Upper lobe of left lung (tissue), 6 donors: Measurements from ENCODE around the gene CPVL. TPM values are rescaled to one million over a fixed set of nuclear protein-coding genes. Genes with fewer than 3 reads are reported as not detected.

Source experiments
- ATAC-seq, 2 donors: fragments of 200-7000 bp; cut with Tn5 transposase; one replicate each; pipeline ENCODE4 v1.9.1; 2022; ENCODE audit warnings: mild to moderate bottlenecking in 2 of 2, moderate library complexity in 2 of 2; ENCODE audit not compliant: low FRiP score in 2 of 2
- DNase-seq, 2 donors: peaks; one replicate each; pipeline ENCODE4 v3.0.0-alpha.2; 2019 to 2020
- H3K27ac ChIP-seq, 4 donors: fragments of 200-600 bp; sonication (generic); one replicate each; pipeline ENCODE4 v1.5.1; 2016 to 2019
- H3K27me3 ChIP-seq, 4 donors: fragments of 200-600 bp; sonication (generic); one replicate each; pipeline ENCODE4 v1.5.1; 2017 to 2019
- H3K36me3 ChIP-seq, 4 donors: fragments of 200-600 bp; sonication (generic); one replicate each; pipeline ENCODE4 v1.5.1; 2016 to 2019
- H3K4me1 ChIP-seq, 4 donors: fragments of 200-600 bp; sonication (generic); one replicate each; pipeline ENCODE4 v1.5.1; 2018 to 2019
- H3K4me3 ChIP-seq, 4 donors: fragments of 200-600 bp; sonication (generic); one replicate each; pipeline ENCODE4 v1.5.1; 2017 to 2019; ENCODE audit warnings: mild to moderate bottlenecking in 2 of 4, moderate library complexity in 1 of 4
- H3K9me3 ChIP-seq, 4 donors: fragments of 200-600 bp; sonication (generic); one replicate each; pipeline ENCODE4 v1.5.1; 2018 to 2019
- EP300 ChIP-seq, 4 donors: sonication (generic); formaldehyde crosslinking; IDR thresholded peaks; one replicate each; pipeline ENCODE4 v1.5.1; 2017; ENCODE audit warnings: antibody characterized with exemption in 4 of 4, control low read depth in 2 of 4
- POLR2A ChIP-seq, 4 donors: fragments of 450-650 bp; IDR thresholded peaks; one replicate each; pipeline ENCODE4 v1.5.1; 2016 to 2017; ENCODE audit warnings: antibody characterized with exemption in 4 of 4, mild to moderate bottlenecking in 2 of 4
- POLR2AphosphoS5 ChIP-seq, 2 donors: sonication (generic); formaldehyde crosslinking; IDR thresholded peaks; one replicate each; pipeline ENCODE4 v1.5.1; 2017; ENCODE audit warnings: antibody characterized with exemption in 2 of 2
- WGBS, 2 donors: methylation state at CpG; one replicate each; pipeline ENCODE4 v1.1.5; 2017 to 2018; 5-methylcytosine and 5-hydroxymethylcytosine counted together
- total RNA-seq, 6 donors: library from RNA; depleted of rRNA in 4 of 6; stranded (reverse); fragments of >200 nt in 4 of 6; gene quantifications; one replicate each; pipeline versions ENCODE4 v1.1.0 to v1.2.1, GENCODE V29; 2016 to 2021
- TF ChIP-seq, protein P1 (sequence below), 6 experiments: fragments of 450-650 bp in 4 of 6; fragments of 200-600 bp in 2 of 6; sonication (generic) in 2 of 6; IDR thresholded peaks; one replicate each; pipeline ENCODE4 v1.5.1; 2016 to 2019; ENCODE audit warnings: antibody characterized with exemption in 6 of 6
- donor health status: DM: no; HTN: no; CAD: no; lungs with moderate emphysema.
- donor health status: DM: no; HTN: yes; CAD: no; lungs with severe emphysema.

Gene CPVL
- total RNA-seq, 6 donors from 2014 or later: 4.6 to 47.4 (median 23.2) TPM

DNA sequence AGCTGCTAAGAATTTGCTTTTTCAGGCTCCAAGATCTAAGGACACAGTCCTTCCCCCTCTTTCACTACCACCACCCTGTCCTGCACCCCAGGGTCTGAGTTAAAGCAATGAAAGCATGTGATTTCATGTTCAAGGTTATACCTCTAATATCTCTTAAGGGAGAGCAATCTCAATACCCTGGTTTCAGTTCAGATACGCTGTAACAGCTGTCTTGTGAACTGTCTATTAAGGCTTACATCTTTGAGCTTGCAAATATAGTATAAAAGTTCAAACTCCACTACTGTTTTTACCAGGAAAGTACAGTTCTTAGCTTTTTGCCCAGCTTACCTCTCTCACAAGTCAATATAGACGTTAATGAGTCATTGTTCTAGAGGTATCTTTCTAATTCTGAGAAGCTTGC, 2.6 kb downstream of the CPVL start:
- DNase-seq: no peak
- no peak overlapping the region for H3K4me3 ChIP-seq
- H3K27me3 ChIP-seq: peaks cover 0 to 2% (median 0%) of the 10 kb centered on the region in 4 donors
- no peak overlapping the region for H3K27ac ChIP-seq
- TF ChIP-seq, protein P1, sequence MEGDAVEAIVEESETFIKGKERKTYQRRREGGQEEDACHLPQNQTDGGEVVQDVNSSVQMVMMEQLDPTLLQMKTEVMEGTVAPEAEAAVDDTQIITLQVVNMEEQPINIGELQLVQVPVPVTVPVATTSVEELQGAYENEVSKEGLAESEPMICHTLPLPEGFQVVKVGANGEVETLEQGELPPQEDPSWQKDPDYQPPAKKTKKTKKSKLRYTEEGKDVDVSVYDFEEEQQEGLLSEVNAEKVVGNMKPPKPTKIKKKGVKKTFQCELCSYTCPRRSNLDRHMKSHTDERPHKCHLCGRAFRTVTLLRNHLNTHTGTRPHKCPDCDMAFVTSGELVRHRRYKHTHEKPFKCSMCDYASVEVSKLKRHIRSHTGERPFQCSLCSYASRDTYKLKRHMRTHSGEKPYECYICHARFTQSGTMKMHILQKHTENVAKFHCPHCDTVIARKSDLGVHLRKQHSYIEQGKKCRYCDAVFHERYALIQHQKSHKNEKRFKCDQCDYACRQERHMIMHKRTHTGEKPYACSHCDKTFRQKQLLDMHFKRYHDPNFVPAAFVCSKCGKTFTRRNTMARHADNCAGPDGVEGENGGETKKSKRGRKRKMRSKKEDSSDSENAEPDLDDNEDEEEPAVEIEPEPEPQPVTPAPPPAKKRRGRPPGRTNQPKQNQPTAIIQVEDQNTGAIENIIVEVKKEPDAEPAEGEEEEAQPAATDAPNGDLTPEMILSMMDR (IDR thresholded peaks at IDR 0.05): no peak
- TF ChIP-seq POLR2A (IDR thresholded peaks at IDR 0.05) (no peak), POLR2AphosphoS5 (IDR thresholded peaks at IDR 0.05) (no peak), EP300 (IDR thresholded peaks at IDR 0.05) (no peak)
- 69 to 85% methylated on average over 2 of the region's 2 CpGs for WGBS, 2 donors
- peaks cover 4 to 19% (median 15%) of the 10 kb centered on the region in 4 donors for H3K4me1 ChIP-seq
- H3K36me3 ChIP-seq: no peaks in the 10 kb centered on the region
- H3K9me3 ChIP-seq: no peaks in the 10 kb centered on the region
- no peak for ATAC-seq

DNA sequence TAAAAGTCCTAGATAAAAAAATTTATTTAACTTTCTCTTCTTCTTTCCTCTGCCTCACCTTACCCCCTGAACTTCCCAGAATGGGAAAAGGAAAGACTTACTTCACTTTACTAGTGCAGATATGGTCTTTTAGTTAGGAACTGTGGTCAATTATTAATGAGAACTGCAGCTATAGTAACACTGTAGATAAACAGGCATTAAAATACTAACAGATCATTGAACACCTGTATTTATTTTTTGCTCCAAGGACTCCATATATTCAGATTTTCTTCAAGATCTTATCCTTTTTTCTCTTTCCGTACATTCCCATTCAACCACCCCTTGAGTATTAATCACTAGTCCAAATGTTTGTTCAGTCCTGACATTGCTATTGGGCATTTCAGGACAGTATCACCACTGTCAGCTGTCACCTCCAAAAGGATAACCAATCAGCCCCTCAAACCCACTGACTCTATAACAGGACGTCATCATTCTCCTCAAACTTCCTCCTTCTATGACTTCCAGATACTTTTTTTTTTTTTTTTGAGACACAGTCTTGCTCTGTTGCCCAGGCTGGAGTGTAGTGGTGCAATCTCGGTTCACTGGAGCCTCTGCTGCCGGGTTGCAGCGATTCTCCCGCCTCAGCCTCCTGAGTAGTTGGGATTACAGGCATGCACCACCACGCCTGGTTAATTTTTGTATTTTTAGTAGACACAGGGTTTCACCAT, 4.2 kb downstream of the CPVL start:
- H3K9me3 ChIP-seq: no peaks in the 10 kb centered on the region
- H3K36me3 ChIP-seq: no peaks in the 10 kb centered on the region
- 62 to 68% methylated on average over 7 of the region's 7 CpGs for WGBS, 2 donors
- no peak overlapping the region for H3K4me3 ChIP-seq
- ATAC-seq (peak in 1 of 2 donors; percentile 37), DNase-seq (no peak)
- H3K27ac ChIP-seq: no peak overlapping the region
- peaks cover 0 to 2% (median 0%) of the 10 kb centered on the region in 4 donors for H3K27me3 ChIP-seq
- H3K4me1 ChIP-seq: peaks cover 4 to 19% (median 13%) of the 10 kb centered on the region in 4 donors
- TF ChIP-seq POLR2A (IDR thresholded peaks at IDR 0.05) (no peak), POLR2AphosphoS5 (IDR thresholded peaks at IDR 0.05) (no peak), EP300 (IDR thresholded peaks at IDR 0.05) (no peak)
- TF ChIP-seq, protein P1 (IDR thresholded peaks at IDR 0.05): no peak

GRCh38 chr7:29140873-29141468, 5.4 kb downstream of the CPVL start:
- 81 to 88% methylated on average over 7 of the region's 7 CpGs for WGBS, 2 donors
- Histone ChIP-seq H3K4me3 (no peak overlapping the region), H3K4me1 (peaks cover under 1 to 7% (median 2%) of the 10 kb centered on the region in 4 donors), H3K27ac (no peak overlapping the region), H3K27me3 (no peaks in the 10 kb centered on the region), H3K9me3 (no peaks in the 10 kb centered on the region), H3K36me3 (no peaks in the 10 kb centered on the region)
- ATAC-seq (peak in 1 of 2 donors; percentile 36), DNase-seq (peak in 1 of 2 donors; percentile 51)
- TF ChIP-seq EP300 (IDR thresholded peaks at IDR 0.05) (no peak), POLR2AphosphoS5 (IDR thresholded peaks at IDR 0.05) (no peak), POLR2A (IDR thresholded peaks at IDR 0.05) (no peak)
- TF ChIP-seq, protein P1 (IDR thresholded peaks at IDR 0.05): no peak

DNA sequence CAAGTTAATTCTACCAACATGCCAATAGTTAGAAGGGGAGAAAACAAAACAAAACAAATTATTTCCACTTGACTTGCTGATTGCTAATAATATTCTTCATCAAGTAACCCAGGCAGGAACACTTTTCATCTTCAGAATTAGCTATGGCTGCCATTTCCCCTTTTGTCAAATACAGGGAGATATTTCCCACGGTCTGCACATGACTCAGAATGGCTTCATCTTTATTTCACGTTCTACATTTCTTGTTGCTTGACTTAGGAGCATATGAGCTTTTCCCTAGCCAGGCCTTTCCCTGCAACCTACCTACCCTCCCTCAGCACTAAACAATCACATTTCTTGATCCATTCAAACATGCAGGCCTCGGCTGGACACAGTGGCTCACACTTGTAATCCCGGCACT, 6.5 kb downstream of the CPVL start:
- H3K27ac ChIP-seq: no peak overlapping the region
- peaks cover 0 to 5% (median 0%) of the 10 kb centered on the region in 4 donors for H3K4me1 ChIP-seq
- DNase-seq: no peak
- H3K36me3 ChIP-seq: no peaks in the 10 kb centered on the region
- H3K4me3 ChIP-seq: no peak overlapping the region
- TF ChIP-seq, protein P1 (IDR thresholded peaks at IDR 0.05): no peak
- no peaks in the 10 kb centered on the region for H3K9me3 ChIP-seq
- no peaks in the 10 kb centered on the region for H3K27me3 ChIP-seq
- no peak for ATAC-seq
- 81 to 87% methylated on average over 4 of the region's 4 CpGs for WGBS, 2 donors
